GM18909 (cell line): ENCODE measurements around the gene CHMP1A.

Source experiments
- ATAC-seq: cut with Tn5 transposase; IDR thresholded peaks from one replicate; pipeline ENCODE4 v1.9.1; 2021; ENCODE audit warnings: mild to moderate bottlenecking; ENCODE audit not compliant: unreplicated experiment, poor library complexity

CHMP1A gene

GRCh38 chr16:89607937-89608740 lies 49.4 kb downstream of the CHMP1A start:
- ATAC-seq = no peak

- no peak for ATAC-seq
Observed at GRCh38 chr16:89607453-89607852, 50.1 kb downstream of the CHMP1A start.

GRCh38 chr16:89606006-89606405 lies 51.5 kb downstream of the CHMP1A start:
- no peak for ATAC-seq

- ATAC-seq = no peak
Observed at GRCh38 chr16:89605186-89605970, 52.1 kb downstream of the CHMP1A start.

- no peak for ATAC-seq
Observed at GRCh38 chr16:89604764-89605163, 52.7 kb downstream of the CHMP1A start.

- ATAC-seq = no peak
Observed at GRCh38 chr16:89602952-89603590, 54.4 kb downstream of the CHMP1A start.

- ATAC-seq = no peak
Observed at GRCh38 chr16:89602273-89602951, 55.1 kb downstream of the CHMP1A start.

GRCh38 chr16:89601906-89602272 lies 55.6 kb downstream of the CHMP1A start:
- ATAC-seq = no peak

GRCh38 chr16:89600956-89601355 lies 56.6 kb downstream of the CHMP1A start:
- ATAC-seq = no peak

- no peak for ATAC-seq
Observed at GRCh38 chr16:89600427-89600826, 57.1 kb downstream of the CHMP1A start.

GRCh38 chr16:89599902-89600301 lies 57.6 kb downstream of the CHMP1A start:
- no peak for ATAC-seq

GRCh38 chr16:89599451-89599858 lies 58.1 kb downstream of the CHMP1A start:
- no peak for ATAC-seq

- no peak for ATAC-seq
Observed at GRCh38 chr16:89598199-89598598, 59.3 kb downstream of the CHMP1A start.

GRCh38 chr16:89596957-89597649 lies 60.4 kb downstream of the CHMP1A start:
- no peak for ATAC-seq

GRCh38 chr16:89596061-89596689 lies 61.3 kb downstream of the CHMP1A start:
- ATAC-seq = no peak

GRCh38 chr16:89595330-89596060 lies 62.0 kb downstream of the CHMP1A start:
- no peak for ATAC-seq
